Measurements from ENCODE around the gene IQCH.
"Not testable (repeated sequence)": the region's sequence is repeated elsewhere in the genome, so short reads cannot be mapped to it uniquely, and the experiment has no call there.

The IQCH gene

GRCh38 chr15:67254238-67255175, at the start of gene IQCH, which contains the start of gene AAGAB:
IQCH (plus strand) TSS chr15:67254786; CDS start chr15:67254897, 111 bp downstream.
AAGAB (minus strand) TSS chr15:67254661; CDS start chr15:67254631, 30 bp downstream.
- peak; percentile 98 for DNase-seq

GRCh38 chr15:67207555-67208207, 46.9 kb upstream of the IQCH start:
- DNase-seq: no peak

GRCh38 chr15:67208396-67208795, 46.2 kb upstream of the IQCH start:
- DNase-seq: no peak

GRCh38 chr15:67210555-67211168, 43.9 kb upstream of the IQCH start:
- DNase-seq: no peak

- DNase-seq: no peak
Measured at GRCh38 chr15:67212684-67213367, 41.8 kb upstream of the IQCH start.

GRCh38 chr15:67215102-67215501, 39.5 kb upstream of the IQCH start:
- no peak for DNase-seq

- no peak for DNase-seq
Measured at GRCh38 chr15:67216859-67217258, 37.7 kb upstream of the IQCH start.

- no peak for DNase-seq
Measured at GRCh38 chr15:67218428-67218827, 36.2 kb upstream of the IQCH start.

- DNase-seq: no peak
Measured at GRCh38 chr15:67219288-67219687, 35.3 kb upstream of the IQCH start.

- no peak for DNase-seq
Measured at GRCh38 chr15:67224889-67225288, 29.7 kb upstream of the IQCH start.

- DNase-seq: no peak
Measured at GRCh38 chr15:67225336-67225735, 29.2 kb upstream of the IQCH start.

GRCh38 chr15:67227431-67227830, 27.2 kb upstream of the IQCH start:
- no peak for DNase-seq

- no peak for DNase-seq
Measured at GRCh38 chr15:67227846-67228245, 26.7 kb upstream of the IQCH start.

GRCh38 chr15:67228286-67228685, 26.3 kb upstream of the IQCH start:
- DNase-seq: no peak

- DNase-seq: no peak
Measured at GRCh38 chr15:67230504-67230903, 24.1 kb upstream of the IQCH start.

- DNase-seq: no peak
Measured at GRCh38 chr15:67232591-67232990, 22.0 kb upstream of the IQCH start.

GRCh38 chr15:67240235-67241131, 14.1 kb upstream of the IQCH start:
- DNase-seq: peak; percentile 11

GRCh38 chr15:67241132-67241855, 13.3 kb upstream of the IQCH start:
- DNase-seq: peak; percentile 38

GRCh38 chr15:67242708-67243111, 11.9 kb upstream of the IQCH start:
- no peak for DNase-seq

- no peak for DNase-seq
Measured at GRCh38 chr15:67244971-67245478, 9.6 kb upstream of the IQCH start.

GRCh38 chr15:67246606-67247005, 8.0 kb upstream of the IQCH start:
- not testable (repeated sequence) for DNase-seq

Measured in stimulated activated CD4-positive, alpha-beta T cell treated with anti-CD3 and anti-CD28 coated beads, Interleukin-1b, Interleukin-23, amount 100 ng/mL, for 48 hours (primary cell).